Ecto neural progenitor cell (in vitro differentiated cells): Measurements from ENCODE around the gene NKAIN4.

Source experiments
- DNase-seq: peaks from one replicate; pipeline ENCODE4 v3.0.0-alpha.2; 2018; ENCODE audit warnings: low spot score

NKAIN4 gene

GRCh38 chr20:63287697-63288580 lies 33.7 kb upstream of the NKAIN4 start:
- DNase-seq: no peak

GRCh38 chr20:63286781-63287696 lies 32.8 kb upstream of the NKAIN4 start:
- DNase-seq: no peak

GRCh38 chr20:63285636-63286615 lies 31.7 kb upstream of the NKAIN4 start:
- no peak for DNase-seq

GRCh38 chr20:63284981-63285524 lies 30.8 kb upstream of the NKAIN4 start:
- DNase-seq: no peak

GRCh38 chr20:63284544-63284949 lies 30.3 kb upstream of the NKAIN4 start:
- DNase-seq: no peak

- DNase-seq: no peak
Observed at GRCh38 chr20:63284083-63284440, 29.8 kb upstream of the NKAIN4 start.

GRCh38 chr20:63283397-63284082 lies 29.3 kb upstream of the NKAIN4 start:
- DNase-seq: no peak

- no peak for DNase-seq
Observed at GRCh38 chr20:63282946-63283345, 28.7 kb upstream of the NKAIN4 start.

- DNase-seq: no peak
Observed at GRCh38 chr20:63281742-63282665, 27.7 kb upstream of the NKAIN4 start.

GRCh38 chr20:63280929-63281545 lies 26.8 kb upstream of the NKAIN4 start:
- no peak for DNase-seq

- DNase-seq: no peak
Observed at GRCh38 chr20:63280371-63280770, 26.1 kb upstream of the NKAIN4 start.

GRCh38 chr20:63279931-63280330 lies 25.7 kb upstream of the NKAIN4 start:
- DNase-seq: no peak

GRCh38 chr20:63278661-63279060 lies 24.4 kb upstream of the NKAIN4 start:
- DNase-seq: no peak

- no peak for DNase-seq
Observed at GRCh38 chr20:63277466-63278272, 23.4 kb upstream of the NKAIN4 start.

GRCh38 chr20:63276956-63277355 lies 22.7 kb upstream of the NKAIN4 start:
- no peak for DNase-seq

GRCh38 chr20:63275825-63276224 lies 21.6 kb upstream of the NKAIN4 start:
- DNase-seq: no peak

GRCh38 chr20:63274381-63275228 lies 20.3 kb upstream of the NKAIN4 start:
- DNase-seq: no peak
